GM12801 (cell line): ENCODE data around the gene IFT81.

Experiments used
- CTCF ChIP-seq: IDR thresholded peaks from one replicate; pipeline ENCODE4 v1.5.1; 2011; ENCODE audit warnings: control low read depth; ENCODE audit not compliant: insufficient read length; ENCODE audit errors: extremely low read depth

IFT81 gene

GRCh38 chr12:110252716-110253115 lies 128.6 kb downstream of the IFT81 start:
- TF ChIP-seq CTCF, result no peak

DNA sequence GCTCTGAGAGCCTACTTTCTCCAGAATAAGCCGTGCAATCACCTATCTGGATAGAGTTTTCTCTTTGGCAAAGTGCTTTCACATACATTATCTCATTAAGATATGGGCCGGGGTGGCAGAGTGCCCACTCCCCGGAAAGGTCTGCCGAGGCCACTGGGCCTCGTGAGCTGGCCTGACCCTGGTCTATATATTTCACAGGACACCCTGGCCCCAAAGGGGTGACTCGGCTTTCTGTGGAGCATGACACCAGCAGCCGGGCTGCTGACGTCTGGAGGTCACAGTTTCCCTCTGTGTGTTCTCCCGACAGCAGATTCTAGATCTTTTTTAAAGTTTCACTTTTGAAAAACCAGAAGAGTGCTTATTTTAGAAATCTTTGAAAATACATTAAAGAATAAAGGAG lies 129.0 kb downstream of the IFT81 start:
- TF ChIP-seq CTCF, result no peak

DNA sequence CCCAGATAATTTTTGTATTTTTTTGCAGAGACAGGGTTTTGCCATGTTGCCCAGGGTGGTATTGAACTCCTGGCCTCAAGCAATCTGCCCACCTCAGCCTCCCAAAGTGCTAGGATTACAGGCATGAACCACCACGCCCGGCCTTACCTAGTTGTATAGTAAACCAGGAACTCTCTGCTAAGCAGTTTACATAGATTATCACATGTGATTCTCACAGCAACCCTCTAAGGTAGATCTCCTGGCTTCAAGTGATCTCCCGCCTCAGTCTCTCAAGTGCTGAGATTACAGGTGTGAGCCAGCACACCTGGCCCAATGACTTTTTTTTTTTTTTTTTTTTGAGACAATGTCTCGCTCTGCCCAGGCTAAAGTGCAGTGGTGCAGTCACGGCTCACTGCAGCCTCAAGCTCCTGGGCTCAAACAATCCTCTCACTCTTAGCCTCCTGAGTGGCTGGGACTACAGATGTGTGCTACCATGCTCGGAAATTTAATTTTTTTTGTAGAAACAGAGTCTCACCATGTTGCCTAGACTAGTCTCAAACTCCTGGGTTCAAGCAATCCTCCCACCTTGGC lies 130.9 kb downstream of the IFT81 start:
- TF ChIP-seq CTCF, result no peak

DNA sequence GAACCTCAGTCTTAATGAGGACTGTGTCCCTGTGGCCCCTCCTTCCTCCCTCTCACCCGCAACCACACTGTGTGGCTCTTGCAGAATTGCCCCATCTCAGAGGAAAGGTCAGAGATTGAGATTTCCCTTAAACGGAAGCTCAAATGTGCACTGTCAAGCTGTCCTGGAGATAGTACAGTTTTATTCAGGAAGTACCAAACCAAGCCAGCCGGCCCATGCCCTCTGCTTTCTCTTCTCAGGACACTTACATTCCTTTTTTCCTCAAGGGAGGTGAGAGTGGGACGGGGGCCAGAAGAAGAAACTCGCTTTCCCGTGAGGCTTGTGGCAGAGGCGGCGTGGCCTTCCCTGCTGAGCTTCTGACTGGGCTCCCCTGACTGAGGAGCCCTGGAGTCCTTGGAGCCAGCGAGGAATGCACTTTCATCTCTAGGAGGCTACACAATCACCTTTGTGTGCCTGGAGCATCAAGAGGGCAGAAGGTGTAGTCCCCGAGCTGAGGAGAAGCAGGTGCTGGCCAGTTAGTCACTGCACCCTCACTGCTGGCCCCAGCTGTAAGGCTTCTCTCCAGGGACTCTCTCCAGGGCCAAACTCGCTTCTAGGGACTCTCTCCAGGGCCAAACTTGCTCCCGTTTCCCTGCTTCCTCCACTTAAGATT lies 132.7 kb downstream of the IFT81 start:
- no peak for TF ChIP-seq CTCF

DNA sequence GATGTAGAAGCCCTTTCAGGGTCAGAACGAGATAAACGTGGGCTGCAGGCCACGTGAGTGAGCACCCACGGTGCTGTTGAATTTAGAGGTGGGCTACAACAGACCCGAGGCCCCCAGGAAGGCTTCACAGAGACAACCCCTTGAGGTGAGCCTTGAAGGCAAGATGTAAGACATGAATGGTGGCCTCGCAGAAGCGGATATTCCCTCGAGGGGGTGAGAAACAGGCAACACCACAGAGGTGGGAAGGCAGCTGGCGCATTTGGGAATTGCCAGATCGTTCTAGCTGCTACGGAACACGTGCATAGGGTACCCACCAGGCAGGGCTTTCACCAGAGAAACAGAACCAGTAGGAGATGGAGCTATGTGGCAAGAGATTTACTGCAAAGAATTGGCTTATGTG lies 134.3 kb downstream of the IFT81 start:
- TF ChIP-seq CTCF, result no peak

DNA sequence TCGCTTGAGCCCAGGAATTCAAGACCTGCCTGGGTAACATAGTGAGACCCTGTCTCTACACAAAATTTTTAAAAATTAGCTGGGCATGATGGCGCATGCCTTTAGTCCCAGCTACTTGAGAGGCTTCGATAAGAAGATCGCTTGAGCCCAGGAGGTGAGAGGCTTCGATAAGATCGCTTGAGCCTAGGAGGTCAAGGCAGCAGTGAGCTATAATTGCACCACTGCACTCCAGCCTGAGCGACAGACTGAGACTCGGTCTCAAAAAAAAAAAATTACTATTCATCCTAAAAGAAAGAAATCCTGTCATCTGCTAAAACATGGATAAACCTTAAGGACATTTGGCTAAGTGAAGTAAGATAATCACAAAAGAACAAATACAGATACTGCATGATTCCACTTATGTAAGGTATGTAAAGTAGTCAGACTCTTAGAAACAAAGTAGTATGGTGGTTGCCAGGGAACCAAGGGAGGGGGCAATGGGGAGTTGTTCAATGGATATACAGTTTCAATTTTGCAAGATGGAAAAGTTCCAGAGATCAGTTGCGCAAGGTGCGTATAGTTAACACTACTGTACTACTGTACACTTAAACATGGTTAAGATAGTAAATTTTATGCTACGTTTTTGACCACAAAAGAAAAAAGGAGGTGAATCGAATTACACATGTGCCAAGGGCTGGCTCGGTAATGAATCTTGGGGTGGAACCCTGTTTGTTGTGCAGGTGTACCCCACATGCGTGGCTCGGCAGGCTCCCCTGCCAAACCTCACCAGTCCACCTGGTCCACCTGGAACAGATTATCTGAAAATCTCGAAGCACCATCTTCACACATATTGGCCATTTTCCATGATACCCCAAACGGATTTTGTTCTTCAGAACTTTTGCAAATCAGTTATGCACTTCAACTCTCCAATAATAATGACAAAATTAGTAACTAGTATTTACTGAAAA lies 138.6 kb downstream of the IFT81 start:
- TF ChIP-seq CTCF, result no peak

- no peak for TF ChIP-seq CTCF
These were observed 142.3 kb downstream of the IFT81 start for GRCh38 chr12:110266381-110266960.
